Measurements from ENCODE around the gene TOR1B. TPM values are rescaled to one million over a fixed set of nuclear protein-coding genes. Genes with fewer than 3 reads are reported as not detected.

The TOR1B gene
- total RNA-seq, 2 donors from 2014 or later = 10.2 to 12.3 TPM

GRCh38 chr9:129822898-129823541 lies 20.0 kb downstream of the TOR1B start:
- Histone ChIP-seq H3K27ac (peak overlapping the region in 1 of 2 donors; percentile 78), H3K4me3 (peak overlapping the region; percentile 72 to 97), H3K9me3 (no peaks in the 10 kb centered on the region), H3K27me3 (no peaks in the 10 kb centered on the region), H3K4me1 (peaks cover 0 to 8% of the 10 kb centered on the region in 2 donors), H3K36me3 (peaks cover 34% of the 10 kb centered on the region)
- no peak for TF ChIP-seq CTCF (IDR thresholded peaks at IDR 0.05)
- DNase-seq (ENCODE audit: low spot score) = no peak

DNA sequence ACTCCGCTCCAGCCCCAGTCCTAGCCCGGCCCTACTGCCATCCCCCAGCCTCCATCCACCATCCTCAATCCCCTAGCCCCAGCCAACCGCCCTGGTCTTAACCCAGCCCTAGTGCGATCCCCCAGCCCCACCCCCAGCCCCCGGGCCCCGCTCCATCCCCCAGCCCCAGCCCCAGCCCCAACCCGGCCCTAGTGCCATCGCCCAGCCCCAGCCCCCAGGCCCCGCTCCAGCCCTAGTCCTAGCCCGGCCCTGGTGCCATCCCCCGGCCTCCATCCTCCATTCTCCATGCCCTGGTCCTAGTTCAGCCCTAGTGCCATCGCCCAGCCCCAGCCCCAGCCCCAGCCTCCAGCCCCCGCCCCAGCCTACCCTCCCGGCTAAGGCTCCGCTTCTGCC lies 20.6 kb downstream of the TOR1B start:
- Histone ChIP-seq H3K36me3 (peaks cover 34% of the 10 kb centered on the region), H3K9me3 (no peaks in the 10 kb centered on the region), H3K27me3 (no peaks in the 10 kb centered on the region), H3K27ac (peak overlapping the region; percentile 38 to 78), H3K4me3 (peak overlapping the region; percentile 72 to 97), H3K4me1 (peaks cover 0 to 8% of the 10 kb centered on the region in 2 donors)
- TF ChIP-seq CTCF (IDR thresholded peaks at IDR 0.05) = no peak
- no peak for DNase-seq (ENCODE audit: low spot score)

DNA sequence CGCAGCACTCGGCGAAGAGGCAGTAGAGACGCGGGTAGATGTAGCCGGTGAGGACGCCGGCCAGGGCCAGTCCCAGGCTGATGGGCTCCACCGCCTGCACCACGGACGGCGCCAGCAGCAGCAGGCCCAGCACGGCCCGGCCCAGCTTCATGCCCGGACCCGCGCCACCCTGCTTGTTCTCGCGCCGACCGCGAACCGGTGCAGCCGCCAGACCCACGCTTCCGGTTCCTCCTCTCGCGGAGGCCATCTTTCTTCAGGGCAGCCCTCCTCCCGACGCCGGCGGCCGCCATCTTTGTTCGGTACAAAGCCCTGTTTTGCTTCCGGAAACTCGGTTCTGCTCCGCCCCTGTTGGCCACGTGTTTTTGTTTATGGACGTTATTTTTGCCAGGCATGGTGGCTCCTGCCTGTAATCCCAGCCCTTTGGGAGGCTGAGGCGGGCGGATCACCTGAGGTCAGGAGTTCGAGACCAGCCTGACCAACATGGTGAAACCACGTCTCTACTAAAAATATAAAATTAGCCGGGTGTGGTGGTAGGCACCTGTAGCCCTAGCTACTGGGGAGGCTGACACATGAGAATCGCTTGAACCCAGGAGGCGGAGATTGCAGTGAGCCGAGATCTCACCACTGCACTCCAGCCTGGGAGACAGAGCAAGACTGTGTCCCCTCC lies 21.1 kb downstream of the TOR1B start, which contains the start of gene TOR1A:
TOR1A (minus strand) TSS at position 202 of the 667 bp plus-strand sequence; CDS start at position 151, 51 bp downstream.
- DNase-seq (ENCODE audit: low spot score) = peak; percentile 94
- Histone ChIP-seq H3K36me3 (peaks cover 39% of the 10 kb centered on the region), H3K27me3 (no peaks in the 10 kb centered on the region), H3K9me3 (no peaks in the 10 kb centered on the region), H3K27ac (peak within 1 kb of the TSS; percentile 38 to 78), H3K4me1 (peaks cover 0 to 8% of the 10 kb centered on the region in 2 donors), H3K4me3 (peak within 1 kb of the TSS; percentile 72 to 97)
- no peak for TF ChIP-seq CTCF (IDR thresholded peaks at IDR 0.05)

DNA sequence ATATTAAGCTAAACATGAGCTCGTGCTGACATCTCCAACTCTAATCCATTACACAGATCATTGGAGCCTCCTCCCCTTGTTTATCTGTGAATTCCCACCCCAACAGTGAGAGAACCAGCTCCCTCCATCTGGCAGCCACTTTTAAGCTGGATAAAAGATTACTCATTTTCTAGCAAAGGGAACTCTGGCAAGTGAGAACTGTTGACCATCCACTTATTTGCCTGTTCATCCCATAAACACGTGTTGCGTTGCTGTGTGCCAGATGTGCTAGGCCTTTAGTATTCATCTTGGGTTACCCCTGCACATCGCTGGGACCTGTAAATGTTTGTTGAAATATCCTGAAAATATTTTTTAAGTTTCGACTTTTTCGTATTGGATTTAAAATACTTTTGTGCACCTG lies 23.4 kb downstream of the TOR1B start:
- H3K36me3 ChIP-seq = peaks cover 44% of the 10 kb centered on the region
- H3K4me1 ChIP-seq = peaks cover 0 to 8% of the 10 kb centered on the region in 2 donors
- DNase-seq (ENCODE audit: low spot score) = no peak
- TF ChIP-seq CTCF (IDR thresholded peaks at IDR 0.05) = no peak
- no peak overlapping the region for H3K4me3 ChIP-seq
- H3K9me3 ChIP-seq = no peaks in the 10 kb centered on the region
- H3K27me3 ChIP-seq = no peaks in the 10 kb centered on the region
- H3K27ac ChIP-seq = no peak overlapping the region

GRCh38 chr9:129826759-129827158 lies 23.8 kb downstream of the TOR1B start:
- no peaks in the 10 kb centered on the region for H3K9me3 ChIP-seq
- peaks cover 45% of the 10 kb centered on the region for H3K36me3 ChIP-seq
- H3K4me3 ChIP-seq = no peak overlapping the region
- TF ChIP-seq CTCF (IDR thresholded peaks at IDR 0.05) = no peak
- no peaks in the 10 kb centered on the region for H3K27me3 ChIP-seq
- no peak overlapping the region for H3K27ac ChIP-seq
- no peak for DNase-seq (ENCODE audit: low spot score)
- H3K4me1 ChIP-seq = peaks cover 0 to 8% of the 10 kb centered on the region in 2 donors

Measured in right atrium auricular region (tissue), 2 donors.